ENCODE data around the gene VPS52.

VPS52 gene

DNA sequence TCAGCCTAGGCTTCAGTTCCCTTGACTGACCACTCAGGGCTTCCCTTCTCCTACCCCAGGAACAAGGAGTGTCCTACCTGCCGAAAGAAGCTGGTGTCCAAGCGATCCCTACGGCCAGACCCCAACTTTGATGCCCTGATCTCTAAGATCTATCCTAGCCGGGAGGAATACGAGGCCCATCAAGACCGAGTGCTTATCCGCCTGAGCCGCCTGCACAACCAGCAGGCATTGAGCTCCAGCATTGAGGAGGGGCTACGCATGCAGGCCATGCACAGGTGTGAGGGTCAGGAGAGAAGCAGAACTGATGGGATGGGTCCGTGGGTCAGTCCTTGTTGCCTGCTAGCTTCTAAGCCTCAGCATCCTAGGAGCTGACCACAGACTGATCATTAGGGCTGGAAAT lies 61.8 kb downstream of the VPS52 start:
- DNase-seq, result no peak

DNA sequence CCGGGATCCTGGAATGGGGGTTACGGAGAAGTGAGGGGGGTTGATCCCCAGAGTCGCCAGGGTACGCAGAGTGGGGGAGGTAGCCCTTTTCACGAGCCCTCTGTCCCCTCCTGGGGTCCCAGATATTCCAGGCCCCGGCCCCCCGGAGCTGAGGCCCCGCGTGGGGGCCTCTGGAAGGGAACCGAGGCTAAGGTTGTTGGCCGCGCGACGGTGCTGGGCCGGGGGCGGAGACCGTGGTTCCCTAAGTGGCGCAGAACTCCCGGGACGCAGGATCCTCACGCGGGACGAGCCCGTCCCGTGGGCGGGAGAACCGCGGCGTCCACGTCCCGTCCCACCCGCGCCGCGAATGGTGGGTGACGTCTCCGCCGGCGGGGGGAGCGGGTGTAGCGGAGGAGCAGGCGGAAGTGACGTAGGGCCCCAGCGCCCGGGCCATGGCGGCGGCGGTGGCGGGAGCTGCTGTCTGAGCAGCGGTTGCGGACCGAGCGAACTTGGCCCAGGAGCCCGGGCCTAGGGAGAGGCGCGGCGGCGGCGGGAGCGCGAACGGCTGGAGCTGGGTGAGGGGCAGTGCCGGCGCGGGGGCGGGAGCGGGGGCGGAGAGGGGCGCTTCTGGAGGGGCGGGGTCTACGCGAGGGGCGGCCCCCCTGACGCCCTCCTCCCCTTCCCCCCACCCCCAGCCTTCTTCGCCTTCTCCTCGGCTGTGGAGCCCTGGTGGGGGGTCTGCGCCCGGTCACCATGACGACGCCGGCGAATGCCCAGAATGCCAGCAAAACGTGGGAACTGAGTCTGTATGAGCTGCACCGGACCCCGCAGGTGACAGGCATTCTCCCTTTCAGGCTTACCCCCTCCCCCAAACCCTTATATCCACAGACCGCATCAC lies 63.3 kb downstream of the VPS52 start, which contains the start of gene RING1:
RING1 (plus strand) TSS at position 410 of the 877 bp plus-strand sequence; CDS start at position 733, 323 bp downstream.
- peak; percentile 66 to 74 for DNase-seq

DNA sequence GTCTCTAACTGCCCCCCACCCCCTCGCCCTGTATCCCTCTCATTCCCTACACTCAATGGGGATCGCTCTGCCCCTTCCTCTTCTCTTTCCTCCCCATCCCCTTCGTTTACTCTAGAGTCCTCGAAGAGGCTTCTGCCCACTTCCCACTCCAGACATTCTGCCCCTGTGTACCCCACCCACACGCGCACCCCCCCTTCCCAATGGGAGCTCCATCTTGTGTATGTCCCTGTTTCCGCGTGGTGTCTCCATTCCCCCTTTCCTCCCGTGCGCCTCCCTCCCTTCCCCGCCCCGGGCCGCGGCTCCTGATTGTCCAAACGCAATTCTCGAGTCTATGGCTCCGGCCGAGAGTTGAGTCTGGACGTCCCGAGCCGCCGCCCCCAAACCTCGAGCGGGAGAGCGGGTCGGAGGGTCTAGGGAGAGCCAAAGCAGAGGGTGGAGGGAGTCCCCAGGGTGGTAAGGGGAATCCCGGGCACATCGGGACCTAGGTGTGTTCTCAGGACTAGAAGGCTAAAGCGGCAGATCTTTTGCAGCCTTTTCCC lies 64.1 kb downstream of the VPS52 start:
- DNase-seq, result no peak

DNA sequence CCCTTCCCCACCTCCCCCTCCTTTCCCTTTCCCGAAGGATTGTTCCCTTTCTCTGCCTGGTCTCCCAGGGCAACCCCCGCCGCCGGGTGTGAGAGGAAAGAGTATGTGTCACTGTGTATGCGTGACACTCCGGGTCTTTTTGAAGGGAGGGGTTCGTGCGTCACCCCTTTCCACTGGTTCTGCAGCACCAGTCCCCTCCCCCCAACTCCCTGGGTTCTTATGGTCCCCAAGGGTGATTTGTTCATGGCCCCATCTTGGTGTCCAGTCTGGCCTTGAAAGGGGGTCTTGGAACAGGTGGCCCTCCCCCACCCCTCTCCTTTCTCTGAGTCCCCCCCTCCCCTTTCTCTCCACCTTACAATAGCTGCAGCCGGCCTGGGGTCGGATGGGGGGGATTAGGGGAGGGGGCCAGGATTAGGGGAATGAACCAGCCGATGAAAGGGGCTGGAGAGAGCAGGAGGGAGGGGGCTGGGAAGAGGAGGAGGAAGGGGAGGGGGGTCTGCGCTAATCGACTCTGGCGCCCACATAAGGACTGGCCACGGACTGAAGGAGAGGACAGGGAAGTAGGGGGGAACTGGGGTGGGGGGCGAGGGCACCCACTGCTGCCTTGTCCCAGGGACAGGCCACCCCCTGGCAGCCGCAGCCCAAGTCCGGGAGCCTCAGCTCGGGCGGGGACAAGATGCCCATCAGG lies 64.7 kb downstream of the VPS52 start:
- no peak for DNase-seq

DNA sequence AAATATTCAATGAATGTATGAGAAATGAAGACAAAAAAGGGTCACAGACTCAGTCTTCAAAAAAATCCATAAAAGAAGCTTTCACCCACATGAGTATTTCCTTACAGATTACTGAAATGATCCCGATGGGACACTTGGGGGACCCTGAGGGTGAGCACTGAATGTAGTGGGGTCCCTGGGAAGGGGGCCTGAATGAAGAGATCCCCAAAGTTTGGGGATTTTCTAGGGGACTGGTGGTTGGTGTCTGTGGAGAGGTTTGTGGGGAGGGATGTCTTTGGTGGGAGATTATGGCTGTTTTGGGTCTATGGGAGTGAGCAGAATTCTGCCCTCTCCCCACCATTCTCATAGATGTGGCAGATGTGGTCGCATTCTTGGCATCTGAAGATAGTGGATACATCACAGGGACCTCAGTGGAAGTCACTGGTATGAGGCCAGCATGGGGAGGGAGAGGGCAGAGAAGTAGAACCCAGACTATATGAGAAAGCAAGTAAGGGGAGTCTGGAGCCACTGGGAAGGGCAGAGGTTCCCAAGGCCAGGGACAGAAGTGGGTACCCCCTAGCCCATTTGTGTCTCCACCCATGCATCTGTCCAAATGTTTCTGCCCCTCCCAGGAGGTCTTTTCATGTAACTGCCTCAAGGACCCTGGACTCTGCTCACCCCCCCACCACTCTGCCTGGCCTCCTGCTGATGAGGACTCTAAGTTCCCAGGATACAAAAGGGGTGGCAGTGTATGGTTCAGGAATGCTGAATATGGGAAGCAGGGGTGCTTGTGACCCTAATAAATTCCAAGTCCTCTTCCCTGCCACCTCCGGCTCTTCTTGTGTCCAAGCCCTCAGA lies 65.4 kb downstream of the VPS52 start:
- no peak for DNase-seq

DNA sequence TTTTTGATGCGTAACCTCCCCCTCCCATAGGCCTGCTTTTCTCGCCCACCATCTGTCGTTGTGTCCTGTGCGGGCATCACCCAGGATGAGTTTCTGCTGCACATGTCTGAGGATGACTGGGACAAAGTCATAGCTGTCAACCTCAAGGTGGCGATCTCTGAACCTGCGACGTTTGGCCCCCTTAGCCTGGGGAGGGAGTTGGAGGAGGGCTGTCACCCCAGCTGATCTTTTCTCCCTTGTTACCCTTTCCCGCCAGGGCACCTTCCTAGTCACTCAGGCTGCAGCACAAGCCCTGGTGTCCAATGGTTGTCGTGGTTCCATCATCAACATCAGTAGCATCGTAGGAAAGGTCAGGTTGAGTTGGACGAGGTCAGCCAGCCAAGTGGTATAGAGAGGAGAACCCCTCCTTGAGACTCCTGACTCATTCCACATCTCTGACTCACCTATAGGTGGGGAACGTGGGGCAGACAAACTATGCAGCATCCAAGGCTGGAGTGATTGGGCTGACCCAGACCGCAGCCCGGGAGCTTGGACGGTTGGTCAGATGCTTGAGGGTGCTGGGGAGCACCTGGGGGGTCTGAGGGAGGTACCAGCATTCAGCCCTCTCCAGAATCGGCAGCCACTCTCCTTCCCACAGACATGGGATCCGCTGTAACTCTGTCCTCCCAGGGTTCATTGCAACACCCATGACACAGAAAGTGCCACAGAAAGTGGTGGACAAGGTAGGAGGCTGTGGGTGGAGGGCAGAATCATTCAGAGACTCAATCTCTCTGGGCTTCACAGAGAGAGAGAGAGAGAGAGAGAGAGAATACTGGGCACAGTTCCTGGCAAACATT lies 66.3 kb downstream of the VPS52 start:
- no peak for DNase-seq

DNA sequence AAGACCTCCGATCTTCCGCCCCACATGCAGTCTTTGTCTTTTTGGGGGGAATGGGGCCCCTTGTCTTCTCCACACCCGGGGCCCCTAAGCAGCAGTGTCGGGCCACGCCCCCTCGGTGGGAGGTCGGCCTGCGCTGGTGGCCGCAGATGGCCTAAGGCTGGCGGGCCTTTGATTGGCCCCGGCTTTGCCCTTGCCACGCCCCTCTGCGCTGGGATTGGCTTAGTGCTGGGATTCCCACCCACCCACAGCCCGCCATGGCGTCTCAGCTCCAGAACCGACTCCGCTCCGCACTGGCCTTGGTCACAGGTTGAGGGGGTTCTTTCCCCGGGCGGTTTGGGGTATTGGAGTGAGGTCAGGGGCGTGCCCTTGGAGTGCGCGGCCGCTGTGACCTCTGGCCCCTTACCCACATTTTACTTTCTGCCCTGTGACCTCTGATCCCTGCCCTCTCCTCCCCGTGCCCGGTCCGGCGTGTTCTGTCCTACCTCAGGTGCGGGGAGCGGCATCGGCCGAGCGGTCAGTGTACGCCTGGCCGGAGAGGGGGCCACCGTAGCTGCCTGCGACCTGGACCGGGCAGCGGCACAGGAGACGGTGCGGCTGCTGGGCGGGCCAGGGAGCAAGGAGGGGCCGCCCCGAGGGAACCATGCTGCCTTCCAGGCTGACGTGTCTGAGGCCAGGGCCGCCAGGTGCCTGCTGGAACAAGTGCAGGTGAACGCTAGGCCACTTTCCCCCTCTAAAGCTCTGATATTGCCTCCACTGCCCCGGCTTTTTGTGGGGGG lies 67.1 kb downstream of the VPS52 start, which contains the start of gene HSD17B8:
HSD17B8 (plus strand) TSS at position 241 of the 776 bp plus-strand sequence; CDS start at position 255, 14 bp downstream.
- DNase-seq, result peak; percentile 72 to 78

DNA sequence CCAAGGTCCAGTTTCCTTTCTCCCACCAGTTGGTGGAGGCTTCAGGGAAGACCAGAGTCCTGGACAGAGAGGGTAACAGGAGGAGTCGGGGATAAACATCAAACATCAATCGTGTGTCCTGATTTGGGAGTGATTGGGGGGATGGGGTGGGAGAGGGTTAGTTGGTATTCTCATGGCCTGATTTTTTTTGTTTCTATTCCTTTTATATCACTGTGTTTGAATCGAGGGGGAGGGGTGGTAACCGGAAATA lies 67.6 kb downstream of the VPS52 start:
- no peak for DNase-seq

DNA sequence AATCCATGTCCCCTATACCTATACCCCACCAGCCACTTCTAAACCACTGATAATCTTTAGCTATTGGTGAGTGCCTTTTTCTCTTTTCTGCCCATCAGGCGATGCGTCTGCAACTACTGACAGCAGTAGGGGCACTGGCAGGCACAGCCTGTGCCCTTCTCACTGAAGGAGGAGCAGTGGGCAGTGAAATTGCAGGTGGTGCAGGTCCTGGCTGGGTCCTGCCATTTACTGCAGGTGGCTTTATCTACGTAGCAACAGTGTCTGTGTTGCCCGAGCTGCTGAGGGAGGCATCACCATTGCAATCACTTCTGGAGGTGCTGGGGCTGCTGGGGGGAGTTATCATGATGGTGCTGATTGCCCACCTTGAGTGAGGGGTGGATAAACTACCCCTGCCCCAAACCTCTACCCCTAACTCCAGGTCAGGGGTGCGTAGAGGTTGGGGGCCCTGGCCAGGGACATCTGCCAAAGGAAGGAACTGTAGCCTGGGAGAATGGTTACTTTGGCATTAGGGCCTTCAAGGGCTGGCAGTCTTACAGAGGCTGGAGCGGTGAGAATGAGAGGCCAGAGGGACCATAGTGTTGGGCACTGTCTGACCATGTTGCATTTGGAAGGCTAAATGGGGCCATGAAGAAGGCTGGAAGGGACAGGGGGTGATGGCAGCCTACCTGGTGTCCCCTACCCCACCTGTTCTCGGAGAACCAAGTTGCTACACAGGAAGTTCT lies 68.1 kb downstream of the VPS52 start:
- no peak for DNase-seq

DNA sequence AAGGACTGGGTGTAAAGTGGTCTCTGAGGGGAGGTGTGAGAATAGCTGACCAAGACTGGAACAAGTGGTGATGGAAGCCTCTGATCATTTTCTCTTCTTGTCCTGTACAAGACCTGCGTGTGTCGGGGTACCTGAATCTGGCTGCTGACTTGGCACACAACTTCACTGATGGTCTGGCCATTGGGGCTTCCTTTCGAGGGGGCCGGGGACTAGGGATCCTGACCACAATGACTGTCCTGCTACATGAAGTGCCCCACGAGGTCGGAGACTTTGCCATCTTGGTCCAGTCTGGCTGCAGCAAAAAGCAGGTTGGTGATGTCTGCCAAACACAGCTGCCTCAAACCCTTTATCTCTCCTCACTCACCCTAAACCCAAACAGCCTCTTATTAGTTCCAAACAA lies 68.9 kb downstream of the VPS52 start:
- DNase-seq, result no peak

DNA sequence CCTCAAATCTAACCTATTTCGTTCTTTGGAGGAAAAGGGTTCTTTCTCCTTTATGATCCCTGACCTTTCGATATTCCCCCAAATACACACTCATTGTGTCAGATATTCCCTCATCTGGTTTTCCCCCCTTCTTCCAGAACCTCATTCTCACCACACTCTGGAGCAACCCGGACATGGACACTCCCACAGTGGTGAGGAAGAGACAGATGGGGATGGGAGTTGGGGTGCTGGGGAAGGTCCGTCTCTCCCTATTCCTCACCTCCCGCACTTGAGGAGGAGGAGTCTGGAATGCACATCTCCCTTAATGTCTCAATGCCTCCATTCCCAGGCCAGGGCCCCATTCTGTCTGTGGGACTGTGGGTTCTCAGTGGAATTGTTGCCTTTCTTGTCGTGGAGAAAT lies 69.7 kb downstream of the VPS52 start:
- no peak for DNase-seq

DNA sequence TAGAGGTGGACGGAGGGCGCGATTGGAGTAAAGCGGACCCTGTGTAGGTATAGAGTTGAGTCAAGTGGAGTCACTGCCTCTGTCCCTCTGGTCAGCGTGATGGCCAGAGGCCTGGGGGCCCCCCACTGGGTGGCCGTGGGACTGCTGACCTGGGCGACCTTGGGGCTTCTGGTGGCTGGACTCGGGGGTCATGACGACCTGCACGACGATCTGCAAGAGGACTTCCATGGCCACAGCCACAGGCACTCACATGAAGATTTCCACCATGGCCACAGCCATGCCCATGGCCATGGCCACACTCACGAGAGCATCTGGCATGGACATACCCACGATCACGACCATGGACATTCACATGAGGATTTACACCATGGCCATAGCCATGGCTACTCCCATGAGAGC lies 70.5 kb downstream of the VPS52 start:
- DNase-seq, result no peak

Data from bone marrow (tissue), 2 donors.